Activated CD4-positive, alpha-beta T cell treated with anti-CD3 and anti-CD28 coated beads, Interleukin-2, amount 10 ng/mL, durations not matched to agents 7 days and 5 days (primary cell): ENCODE data around the gene PPFIA4. TPM values are rescaled to one million over a fixed set of nuclear protein-coding genes. Genes with fewer than 3 reads are reported as not detected.

Experiments used
- CTCF ChIA-PET: fragments of 350-600 bp; sonication (Branson Sonifier 250); formaldehyde crosslinking; loops from one replicate; lab custom pipeline; 2021; ENCODE audit warnings: antibody characterized with exemption; lab: Charles Lee
- POLR2A ChIA-PET: fragments of 350-600 bp; sonication (Branson Sonifier 250); formaldehyde crosslinking; loops from one replicate; lab custom pipeline; 2021; ENCODE audit warnings: antibody characterized with exemption; lab: Charles Lee
- DNase-seq: peaks from one replicate; pipeline ENCODE4 v3.0.0-alpha.2; 2020
- H3K27ac Mint-ChIP-seq: one replicate; pipeline ENCODE4 v1.8.0; 2021; ENCODE audit warnings: mild to moderate bottlenecking, moderate library complexity, mixed read lengths
- H3K27me3 Mint-ChIP-seq: one replicate; pipeline ENCODE4 v1.8.0; 2021; ENCODE audit warnings: mixed read lengths
- H3K36me3 Mint-ChIP-seq: one replicate; pipeline ENCODE4 v1.8.0; 2021; ENCODE audit warnings: low read depth, mixed read lengths
- H3K4me1 Mint-ChIP-seq: one replicate; pipeline ENCODE4 v1.8.0; 2021; ENCODE audit warnings: mixed read lengths
- H3K4me3 Mint-ChIP-seq: one replicate; pipeline ENCODE4 v1.8.0; 2021; ENCODE audit warnings: mild to moderate bottlenecking, moderate library complexity, mixed read lengths
- H3K9me3 Mint-ChIP-seq: one replicate; pipeline ENCODE4 v1.8.0; 2021; ENCODE audit warnings: mixed read lengths
- total RNA-seq, 2 experiments: library from RNA; stranded (reverse); gene quantifications; one replicate each; pipeline ENCODE4 v1.2.3, GENCODE V29; 2021

PPFIA4 gene
- total RNA-seq, 2 experiments from 2014 or later, result 13.7 to 16.1 TPM

DNA sequence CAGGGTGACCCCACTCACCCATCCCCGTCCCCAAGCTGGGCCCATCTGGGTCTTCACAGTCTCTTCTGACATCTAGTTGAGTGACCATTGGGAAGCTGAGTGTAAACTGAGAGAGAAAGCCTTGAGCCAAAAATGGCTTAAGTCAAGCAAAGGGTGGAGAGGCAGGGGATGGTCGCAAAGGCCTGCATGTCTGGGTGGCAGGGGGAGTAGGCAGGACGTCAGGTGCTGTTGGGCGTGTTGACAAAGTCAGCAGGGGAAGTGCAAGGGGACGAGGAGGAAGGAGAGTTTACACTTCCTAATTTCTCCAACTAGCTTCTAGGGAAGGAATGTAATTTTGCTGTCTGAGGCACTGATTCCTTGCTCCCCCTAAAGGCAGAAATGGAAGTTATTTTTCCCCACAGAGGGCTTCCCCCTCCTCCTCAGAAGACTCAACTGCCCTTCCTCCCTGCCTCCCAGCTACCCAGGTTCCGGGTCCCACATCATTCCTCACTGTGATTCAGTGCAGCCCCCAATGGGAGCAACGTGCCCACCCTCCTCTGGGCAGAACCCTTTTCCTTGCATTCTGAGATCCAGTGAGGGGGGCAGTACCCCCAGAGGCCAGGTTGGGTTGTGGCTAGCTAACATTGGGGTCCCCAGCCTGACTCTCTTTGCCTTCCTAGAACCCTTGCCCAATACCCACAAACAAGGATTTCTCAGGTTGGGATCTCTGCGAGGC lies 100.0 kb downstream of the PPFIA4 start:
- peaks cover 58% of the 10 kb centered on the region for H3K27me3 Mint-ChIP-seq
- POLR2A ChIA-PET, result no interaction called here
- peak; percentile 3 for DNase-seq
- peaks cover 8% of the 10 kb centered on the region for H3K4me1 Mint-ChIP-seq
- H3K4me3 Mint-ChIP-seq, result no peak overlapping the region
- H3K36me3 Mint-ChIP-seq, result no peaks in the 10 kb centered on the region
- CTCF ChIA-PET, result interaction anchor here (1.2 to 2.6 kb wide), 2 partner anchors 8 to 141 kb away, joined by 3 to 9 read pairs; no protein-coding TSS in a partner anchor
- H3K9me3 Mint-ChIP-seq, result no peaks in the 10 kb centered on the region
- no peak overlapping the region for H3K27ac Mint-ChIP-seq

DNA sequence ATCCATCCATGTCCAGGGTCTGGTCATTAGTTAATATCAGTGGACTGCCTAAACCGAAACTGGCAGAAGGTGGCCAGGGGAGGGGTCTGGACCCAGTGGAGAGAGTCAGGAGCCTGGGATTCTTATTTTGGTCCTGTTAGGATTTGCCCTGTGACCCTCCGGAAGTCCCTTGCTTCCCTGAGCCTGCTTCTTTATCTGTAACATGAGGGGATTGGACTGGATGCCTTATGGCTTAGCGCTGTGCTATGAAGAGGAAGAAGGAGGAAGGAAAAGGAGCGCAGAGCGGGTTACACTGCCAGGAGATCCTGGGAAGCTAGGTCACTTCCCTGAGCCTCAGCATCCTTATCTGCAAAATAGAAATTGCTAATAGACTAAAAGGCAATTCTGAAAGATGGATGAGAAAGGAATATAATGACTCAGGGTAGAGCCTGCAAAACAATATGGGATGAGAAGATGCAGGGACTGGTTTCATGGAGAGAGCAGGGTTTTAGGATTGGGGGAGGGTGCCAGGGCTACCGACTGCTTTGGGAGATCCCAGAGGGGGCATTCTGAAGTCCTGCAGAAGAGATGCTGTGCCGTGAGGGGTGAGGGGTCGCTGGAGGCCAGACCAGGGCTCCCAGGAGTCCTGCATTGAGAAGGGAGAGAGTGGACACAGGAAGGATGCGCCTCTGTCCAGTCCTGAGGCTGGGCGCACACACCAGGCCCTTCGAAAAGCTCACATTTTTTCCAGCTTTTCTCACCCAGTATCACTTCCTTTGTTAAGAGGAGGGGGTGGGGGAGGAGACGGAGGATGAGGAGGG lies 100.8 kb downstream of the PPFIA4 start:
- peak; percentile 3 for DNase-seq
- no peak overlapping the region for H3K4me3 Mint-ChIP-seq
- H3K27ac Mint-ChIP-seq, result no peak overlapping the region
- H3K27me3 Mint-ChIP-seq, result peaks cover 55% of the 10 kb centered on the region
- H3K4me1 Mint-ChIP-seq, result peaks cover 4% of the 10 kb centered on the region
- no peaks in the 10 kb centered on the region for H3K9me3 Mint-ChIP-seq
- ChIA-PET POLR2A (no interaction called here), CTCF (interaction anchor here (1.2 to 2.6 kb wide), 2 partner anchors 9 to 140 kb away, joined by 3 to 9 read pairs; no protein-coding TSS in a partner anchor)
- H3K36me3 Mint-ChIP-seq, result no peaks in the 10 kb centered on the region

DNA sequence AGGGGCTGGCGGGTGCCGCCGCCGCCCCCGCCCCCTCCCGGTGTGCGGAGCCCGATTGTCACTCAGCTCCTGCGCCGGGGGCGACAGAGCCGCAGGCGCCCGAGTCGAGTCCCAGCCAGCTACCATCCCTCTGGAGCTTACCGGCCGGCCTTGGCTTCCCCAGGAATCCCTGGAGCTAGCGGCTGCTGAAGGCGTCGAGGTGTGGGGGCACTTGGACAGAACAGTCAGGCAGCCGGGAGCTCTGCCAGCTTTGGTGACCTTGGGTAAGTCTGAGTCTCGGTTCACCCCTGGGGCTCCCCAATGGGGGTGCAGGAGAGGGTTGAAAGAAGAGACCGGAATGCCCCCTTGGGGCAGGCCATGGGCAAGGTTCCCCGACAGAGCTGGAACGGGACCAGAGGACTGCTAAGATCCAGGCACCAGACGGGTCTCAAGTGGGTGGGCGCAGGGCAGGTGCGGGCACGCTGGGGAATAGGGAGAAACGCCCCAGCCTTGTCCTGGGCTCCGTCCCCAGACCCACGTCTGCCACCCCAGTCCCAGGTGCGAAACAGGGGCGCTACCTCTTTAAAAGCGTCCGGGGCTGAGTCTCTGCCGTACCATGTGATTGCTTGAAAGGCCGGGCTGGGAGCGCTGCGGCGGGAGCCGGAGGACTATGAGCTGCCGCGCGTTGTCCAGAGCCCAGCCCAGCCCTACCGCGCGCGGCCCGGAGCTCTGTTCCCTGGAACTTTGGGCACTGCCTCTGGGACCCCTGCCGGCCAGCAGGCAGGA lies 101.6 kb downstream of the PPFIA4 start, which contains the start of gene ADORA1:
Gene ADORA1 (plus strand): TSS at position 61 of the 765 bp plus-strand sequence. CDS start 1,116 bp downstream, outside the sequence.
- no peak within 1 kb of the TSS for H3K4me3 Mint-ChIP-seq

DNA sequence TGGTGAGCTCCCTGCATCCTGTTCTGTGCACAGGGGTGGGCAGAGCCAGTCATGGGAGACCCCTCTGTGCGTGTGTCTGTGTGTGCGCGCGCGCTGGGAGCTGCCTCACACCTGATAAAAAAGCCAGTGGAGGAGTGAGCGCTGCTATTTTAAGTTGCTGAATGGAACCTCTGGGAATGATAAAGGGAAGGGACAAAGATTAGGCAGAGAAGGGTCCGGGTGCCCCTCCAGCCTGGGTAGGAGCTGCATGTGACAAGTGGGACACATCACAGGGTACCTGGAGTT lies 102.1 kb downstream of the PPFIA4 start:
- DNase-seq, result no peak
- no peaks in the 10 kb centered on the region for H3K9me3 Mint-ChIP-seq
- H3K4me1 Mint-ChIP-seq, result peaks cover 4% of the 10 kb centered on the region
- CTCF ChIA-PET, result interaction anchor here (0.6 to 2.6 kb wide), 4 partner anchors 8 to 41 kb away, joined by 3 to 9 read pairs (median 5); no protein-coding TSS in a partner anchor
- H3K27me3 Mint-ChIP-seq, result peaks cover 53% of the 10 kb centered on the region
- no peaks in the 10 kb centered on the region for H3K36me3 Mint-ChIP-seq
- POLR2A ChIA-PET, result no interaction called here
- H3K4me3 Mint-ChIP-seq, result no peak overlapping the region
- no peak overlapping the region for H3K27ac Mint-ChIP-seq

More for the DNA sequence above, 101.6 kb downstream of the PPFIA4 start, which contains the start of gene ADORA1:
- ChIA-PET CTCF (interaction anchor here (0.6 to 2.6 kb wide), 3 partner anchors 8 to 10 kb away, joined by 3 to 9 read pairs (median 3); no protein-coding TSS in a partner anchor), POLR2A (no interaction called here)
- H3K27ac Mint-ChIP-seq, result no peak within 1 kb of the TSS
- no peaks in the 10 kb centered on the region for H3K9me3 Mint-ChIP-seq
- H3K4me1 Mint-ChIP-seq, result peaks cover 4% of the 10 kb centered on the region
- peak; percentile 6 for DNase-seq
- H3K27me3 Mint-ChIP-seq, result peaks cover 53% of the 10 kb centered on the region
- no peaks in the 10 kb centered on the region for H3K36me3 Mint-ChIP-seq

Other genes with a start within 250 kb of the PPFIA4 start
- 10 to 100 TPM; 32.0 to 39.8 TPM for gene KDM5B, start 218.1 kb upstream of the PPFIA4 start, total RNA-seq
- gene PCAT6, start 215.5 kb upstream of the PPFIA4 start, total RNA-seq, result under 1 TPM in 1 of 2 experiments, not detected in 1; 0.29 TPM
- 10 to 100 TPM; 13.9 to 15.7 TPM for gene RABIF, start 137.3 kb upstream of the PPFIA4 start, total RNA-seq
- 10 to 100 TPM; 31.4 to 31.5 TPM for gene KLHL12, start 99.3 kb upstream of the PPFIA4 start, total RNA-seq
- gene ADIPOR1, start 68.2 kb upstream of the PPFIA4 start, total RNA-seq, result 10 to 100 TPM; 58.0 to 71.2 TPM
- gene CYB5R1, start 59.2 kb upstream of the PPFIA4 start, total RNA-seq, result 10 to 100 TPM; 24.0 to 24.5 TPM
- 10 to 100 TPM; 68.3 to 72.2 TPM for gene TMEM183A, start 19.1 kb upstream of the PPFIA4 start, total RNA-seq
- not detected for gene MYOG, start 59.5 kb downstream of the PPFIA4 start, total RNA-seq
- not detected for gene ADORA1, start 101.2 kb downstream of the PPFIA4 start, total RNA-seq
- gene MYBPH, start 149.3 kb downstream of the PPFIA4 start, total RNA-seq, result not detected
- gene CHI3L1, start 160.2 kb downstream of the PPFIA4 start, total RNA-seq, result not detected
- under 1 TPM; 0.30 to 0.42 TPM for gene CHIT1, start 203.2 kb downstream of the PPFIA4 start, total RNA-seq